GM21529 (cell line): Measurements from ENCODE around the gene CIP2A.
"Not testable (repeated sequence)": the region's sequence is repeated elsewhere in the genome, so short reads cannot be mapped to it uniquely, and the experiment has no call there.

ENCODE experiments used
- ATAC-seq: cut with Tn5 transposase; IDR thresholded peaks from one replicate; pipeline ENCODE4 v1.9.1; 2021; ENCODE audit not compliant: unreplicated experiment

Gene CIP2A

DNA sequence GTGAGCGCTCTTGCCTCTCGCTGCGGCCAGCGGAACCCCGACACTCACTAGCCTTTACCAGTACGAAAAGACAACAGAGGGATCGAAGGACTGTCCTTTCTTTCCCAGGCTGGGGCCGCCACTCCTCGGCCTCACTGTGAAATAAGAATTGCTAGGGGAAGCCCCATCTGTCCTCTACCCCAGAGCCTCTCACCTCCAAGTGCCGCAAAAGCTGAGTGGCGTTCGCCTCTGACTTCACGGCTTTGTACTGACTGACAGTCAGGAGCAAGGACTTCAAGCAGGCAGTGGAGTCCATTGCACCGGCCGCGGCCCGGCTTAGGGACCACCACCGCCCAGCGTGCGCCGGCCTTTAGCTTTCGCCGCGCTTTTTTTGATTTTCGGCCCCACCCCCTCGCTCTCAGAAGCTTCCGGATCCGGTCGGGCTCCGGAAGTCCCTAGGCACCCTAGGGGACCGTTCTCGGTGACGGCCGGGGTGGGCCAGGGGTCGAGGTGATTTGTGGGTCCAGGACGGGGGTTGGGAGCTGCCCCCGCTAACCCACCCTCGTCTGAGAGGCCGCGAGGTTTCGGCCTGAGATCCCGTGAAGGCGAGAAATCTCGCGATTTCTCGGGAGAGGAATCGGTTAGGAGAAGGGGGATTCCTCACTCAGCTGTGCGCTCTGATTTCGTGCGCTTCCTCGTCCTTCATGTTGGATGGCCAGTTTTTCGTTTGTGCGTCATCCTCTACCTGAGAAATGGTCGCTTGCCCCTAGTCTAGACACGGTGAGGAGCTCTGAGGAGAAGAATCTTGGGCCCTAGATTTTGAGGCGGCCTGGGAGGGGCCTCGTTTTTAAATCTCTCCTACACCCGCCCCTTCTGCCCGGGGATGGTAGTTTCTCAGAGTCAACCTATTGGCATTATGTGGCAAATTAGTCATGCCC is at the start of gene CIP2A, which contains the start of gene DZIP3:
TSS of gene CIP2A (minus strand) at position 358 of the 917 bp plus-strand sequence. CDS start at position 295, 63 bp downstream.
TSS of gene DZIP3 (plus strand) at position 642 of the 917 bp plus-strand sequence. CDS start 15,685 bp downstream, outside the sequence.
- peak; percentile 92 for ATAC-seq

GRCh38 chr3:108629974-108630373 is 40.7 kb upstream of the CIP2A start:
- ATAC-seq: no peak

DNA sequence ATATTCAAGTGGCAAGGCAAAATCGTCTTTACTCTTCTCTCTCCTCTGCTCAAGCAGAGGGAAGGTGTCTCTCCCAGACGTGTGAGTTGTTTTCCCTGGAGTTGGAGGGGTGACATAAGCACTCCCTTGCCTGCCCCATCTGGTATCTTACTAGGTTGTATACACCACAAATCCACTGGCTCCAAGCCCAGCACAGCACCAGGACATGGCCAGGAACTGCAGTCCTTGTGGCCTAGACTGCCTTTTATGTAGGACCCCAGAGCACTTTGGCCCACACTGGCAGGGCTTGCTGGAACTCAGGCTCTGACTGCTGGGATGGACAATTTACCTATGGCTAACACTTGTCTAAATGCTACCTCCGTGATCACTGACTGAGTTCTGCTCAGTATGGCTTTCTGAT is 34.3 kb upstream of the CIP2A start:
- no peak for ATAC-seq

DNA sequence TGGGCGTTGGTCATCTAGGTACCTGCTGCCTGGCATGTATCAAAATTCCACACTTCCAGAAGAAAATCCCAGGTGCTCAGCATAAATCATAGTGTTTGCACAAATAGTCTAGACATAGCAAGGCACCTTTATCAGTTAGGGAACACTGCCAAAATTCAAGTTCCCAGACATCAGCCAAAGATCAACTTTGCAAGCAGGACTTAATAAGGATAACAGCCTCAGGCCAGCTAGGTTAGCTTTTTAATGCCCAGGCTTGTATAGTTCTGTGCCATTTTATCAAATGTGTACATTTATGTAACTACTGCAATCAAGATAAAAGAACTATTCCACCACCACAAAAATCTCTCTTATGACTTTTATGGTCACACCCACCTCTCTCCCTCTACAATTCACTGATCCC is 31.0 kb upstream of the CIP2A start:
- ATAC-seq: no peak

DNA sequence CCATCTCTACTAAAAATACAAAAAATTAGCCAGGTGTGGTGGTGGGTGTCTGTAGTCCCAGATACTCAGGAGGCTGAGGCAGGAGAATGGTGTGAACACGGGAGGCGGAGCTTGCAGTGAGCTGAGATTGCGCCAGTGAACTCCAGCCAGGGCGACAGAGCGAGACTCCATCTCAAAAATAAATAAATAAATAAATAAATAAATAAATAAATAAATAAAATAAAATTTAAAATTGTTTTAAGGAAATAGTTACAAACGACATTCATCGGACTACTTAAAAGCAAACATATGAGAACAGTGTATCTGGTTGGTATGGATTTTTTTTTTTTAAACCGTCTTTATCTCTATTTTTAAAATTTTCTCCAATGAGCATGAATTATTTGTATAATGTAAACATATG is 26.9 kb upstream of the CIP2A start:
- ATAC-seq: not testable (repeated sequence)

GRCh38 chr3:108610651-108611050 is 21.4 kb upstream of the CIP2A start:
- ATAC-seq: no peak

DNA sequence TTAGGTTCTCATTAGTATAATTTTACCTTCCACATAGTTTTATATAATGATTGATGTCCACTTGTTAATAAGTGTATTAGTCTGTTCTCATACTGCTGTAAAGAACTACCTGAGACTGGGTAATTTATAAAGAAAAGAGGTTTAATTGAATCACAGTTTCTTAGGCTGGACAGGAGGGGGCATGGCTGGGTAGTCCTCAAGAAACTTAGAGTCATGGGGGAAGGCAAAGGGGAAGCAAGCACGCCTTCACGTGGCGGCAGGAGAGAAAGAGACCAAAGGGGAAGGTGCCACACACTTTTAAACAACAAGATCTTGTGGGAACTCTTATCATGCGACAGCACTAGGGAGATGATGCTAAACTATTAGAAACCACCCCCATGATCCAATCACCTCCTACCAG is 19.5 kb upstream of the CIP2A start:
- ATAC-seq: no peak

DNA sequence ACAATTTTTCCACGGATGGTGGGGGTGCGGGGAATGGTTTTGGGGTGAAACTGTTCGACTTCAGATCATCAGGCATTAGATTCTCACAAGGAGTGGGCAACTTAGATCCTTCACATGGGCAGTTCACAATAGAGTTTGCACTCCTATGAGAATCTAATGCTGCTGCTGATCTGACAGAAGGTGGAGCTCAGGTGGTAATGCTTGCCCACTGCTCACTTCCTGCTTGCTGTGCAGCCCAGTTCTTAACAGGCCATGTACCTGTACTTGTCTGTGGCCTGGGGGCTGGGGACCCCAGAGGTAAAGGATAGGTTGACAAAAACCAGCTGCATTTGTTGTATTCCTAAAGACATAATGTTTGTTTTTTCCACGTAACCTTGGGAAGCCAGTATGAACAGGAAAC is 16.3 kb upstream of the CIP2A start:
- ATAC-seq: no peak

DNA sequence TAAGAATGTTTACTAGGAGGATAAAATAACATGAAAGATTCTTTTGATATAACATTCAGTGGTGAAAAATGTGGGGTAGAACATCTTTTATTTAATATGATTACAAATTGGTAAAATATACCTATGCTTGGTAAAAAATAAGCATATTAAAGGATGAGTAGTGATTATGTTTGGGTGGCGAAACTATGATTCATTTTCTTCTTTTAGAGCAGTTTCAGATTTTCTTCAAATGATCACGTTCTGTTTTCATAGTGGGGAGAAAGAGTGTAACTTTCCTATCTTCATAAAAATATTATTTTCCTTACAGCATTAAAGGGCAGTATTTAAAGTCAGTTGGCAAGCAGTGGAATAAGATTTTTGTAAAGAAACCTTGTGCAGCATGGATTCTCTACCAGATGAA is 15.8 kb upstream of the CIP2A start:
- no peak for ATAC-seq

- ATAC-seq: no peak
Measured at GRCh38 chr3:108603691-108604090, 14.5 kb upstream of the CIP2A start.

DNA sequence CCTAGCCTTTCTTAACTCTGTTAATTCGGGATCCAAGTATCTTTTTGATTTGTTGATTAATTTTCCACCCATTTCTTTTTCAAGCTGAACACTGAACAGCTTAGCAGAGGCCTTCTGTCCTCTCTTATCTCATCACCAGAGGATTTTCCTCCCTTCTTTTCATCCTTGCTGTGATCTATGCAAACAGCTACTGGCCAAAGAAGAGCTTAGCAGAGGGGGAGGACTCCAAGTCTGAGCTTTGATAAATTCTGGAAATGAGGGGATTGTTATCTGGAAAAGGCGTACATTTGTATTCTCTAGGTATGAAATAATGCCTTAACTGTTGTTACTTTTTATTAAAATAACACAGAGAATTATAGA is 13.7 kb upstream of the CIP2A start:
- ATAC-seq: no peak

GRCh38 chr3:108602249-108602934 is 13.2 kb upstream of the CIP2A start:
- ATAC-seq: peak; percentile 62

GRCh38 chr3:108599677-108600409 is 10.6 kb upstream of the CIP2A start:
- no peak for ATAC-seq

GRCh38 chr3:108598375-108598774 is 9.1 kb upstream of the CIP2A start:
- no peak for ATAC-seq

- no peak for ATAC-seq
Measured at GRCh38 chr3:108595321-108595720, 6.1 kb upstream of the CIP2A start.

- ATAC-seq: no peak
Measured at GRCh38 chr3:108590460-108590859, 1.2 kb upstream of the CIP2A start.

DNA sequence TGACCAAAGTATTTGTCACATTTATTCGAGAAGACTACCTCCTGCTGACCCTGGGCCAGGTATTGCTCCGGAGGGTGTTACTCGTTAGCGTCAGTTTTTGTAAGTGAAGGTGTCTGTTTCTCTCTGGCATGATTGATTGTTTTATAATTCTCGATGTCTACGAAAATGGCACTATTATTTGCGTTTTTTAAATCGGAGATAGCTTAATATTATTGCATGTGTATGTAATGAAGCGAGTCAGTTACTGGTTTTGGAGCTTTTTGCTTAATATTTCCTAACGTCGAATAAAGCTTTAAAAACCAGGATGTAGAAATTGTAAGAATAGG is 723 bp upstream of the CIP2A start:
- no peak for ATAC-seq

DNA sequence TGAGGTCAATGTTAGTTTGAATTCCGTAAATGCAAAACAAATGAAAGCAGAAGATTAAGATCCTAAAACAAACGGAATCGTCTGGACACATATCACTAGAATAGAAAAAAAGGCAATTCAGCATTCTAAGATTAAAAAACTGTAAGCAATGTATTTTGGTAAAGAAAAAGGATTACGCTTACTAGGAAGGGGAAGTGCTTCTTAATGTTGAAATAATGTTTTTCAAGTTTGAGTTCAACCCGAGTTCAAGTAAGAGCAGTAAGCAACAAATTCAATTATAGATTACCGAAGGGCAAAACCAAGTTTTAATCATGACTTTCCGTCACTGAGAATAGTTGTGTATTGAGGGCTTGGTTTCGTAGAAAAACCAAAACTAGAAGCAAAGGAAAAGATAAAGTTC is 637 bp downstream of the CIP2A start:
- ATAC-seq: no peak

DNA sequence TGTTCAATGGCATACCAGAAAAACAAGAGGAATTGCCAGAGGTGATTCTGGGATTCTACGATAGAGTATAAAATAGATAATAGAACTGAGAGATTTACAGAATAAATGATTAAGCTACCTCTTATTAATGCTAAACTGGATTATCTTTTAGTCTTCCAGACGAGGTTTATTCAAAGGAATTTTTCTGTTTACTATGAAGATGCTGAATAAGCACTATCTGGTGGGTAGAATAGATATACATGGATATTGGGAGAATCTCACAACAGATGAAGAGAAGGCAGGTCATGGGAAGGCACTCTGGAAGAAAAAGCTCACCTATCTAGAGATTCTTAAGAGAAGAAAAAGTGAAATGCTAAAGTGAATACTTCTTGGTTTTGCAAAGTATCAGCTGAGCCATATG is 11.2 kb downstream of the CIP2A start:
- no peak for ATAC-seq

GRCh38 chr3:108569336-108569735 is 19.9 kb downstream of the CIP2A start:
- no peak for ATAC-seq

DNA sequence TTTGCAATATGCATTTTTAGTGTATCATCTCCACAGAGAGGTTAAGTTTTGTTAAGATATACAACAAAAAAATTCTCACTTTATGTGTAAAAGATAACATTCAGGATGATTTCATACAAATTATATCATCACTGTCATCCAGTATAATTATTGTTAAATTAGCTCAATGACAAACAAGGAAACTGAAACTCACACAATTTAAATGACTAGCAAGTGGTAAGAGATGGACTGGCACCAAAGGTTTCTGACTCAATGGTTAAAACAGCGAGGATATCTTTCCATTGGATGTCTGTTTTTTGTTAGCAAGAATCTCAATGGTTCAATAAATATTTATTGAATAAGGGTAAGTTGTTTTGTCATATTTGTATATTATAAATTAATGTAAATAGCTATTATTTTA is 22.6 kb downstream of the CIP2A start:
- ATAC-seq: no peak

- no peak for ATAC-seq
Measured at GRCh38 chr3:108565506-108565905, 23.7 kb downstream of the CIP2A start.
